Measurements from ENCODE around the gene SDK1. TPM values are rescaled to one million over a fixed set of nuclear protein-coding genes. Genes with fewer than 3 reads are reported as not detected.

SDK1 gene
- total RNA-seq, 1 donor from 2014 or later: 16.7 TPM

DNA sequence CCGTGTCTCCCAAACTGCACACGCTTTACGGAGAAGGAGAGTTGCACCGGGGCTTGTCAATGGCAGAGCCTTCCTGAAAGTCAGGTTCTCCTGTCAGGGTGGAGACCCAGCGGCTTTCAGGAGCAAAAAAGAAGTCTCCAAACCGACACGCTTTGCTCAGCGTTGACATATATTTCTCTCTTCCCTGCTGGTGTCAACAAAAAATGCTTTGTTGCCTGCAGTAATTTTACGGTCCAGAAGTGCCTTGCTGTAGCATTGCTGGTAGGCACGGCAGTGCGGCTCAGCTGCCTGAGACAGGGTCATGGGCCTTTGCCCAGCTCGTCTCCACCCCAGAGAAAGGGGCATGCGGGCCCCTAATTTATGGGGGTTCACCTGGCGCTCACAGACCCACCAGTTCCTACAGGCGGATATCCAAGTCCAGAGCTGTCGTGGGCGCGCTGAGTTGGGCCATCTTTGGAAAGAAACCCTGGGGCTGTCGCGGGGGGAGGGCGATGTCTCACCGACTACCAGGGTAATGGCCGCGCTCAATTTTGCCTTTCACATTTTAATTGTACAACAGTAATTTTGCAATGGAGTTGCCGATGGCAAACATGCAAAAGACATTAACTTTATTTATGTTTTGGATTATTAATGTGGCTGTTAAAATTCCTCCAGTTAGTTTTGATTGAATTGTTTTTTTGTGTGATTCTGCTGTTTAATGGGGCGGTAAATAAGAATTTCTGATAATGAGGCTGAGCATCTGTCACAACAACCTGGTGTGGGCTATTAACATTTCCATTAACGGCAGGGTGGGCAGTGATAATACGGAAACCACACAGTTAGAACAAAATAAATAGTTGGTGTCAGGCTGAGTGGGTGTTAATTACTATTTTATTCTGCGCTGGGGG, 902.8 kb downstream of the SDK1 start:
- no peak for TF ChIP-seq POLR2A (IDR thresholded peaks at IDR 0.05)
- no peak for TF ChIP-seq POLR2AphosphoS5 (IDR thresholded peaks at IDR 0.05; ENCODE audit: insufficient read depth in 1 of 2, low read depth in 1 of 2)

DNA sequence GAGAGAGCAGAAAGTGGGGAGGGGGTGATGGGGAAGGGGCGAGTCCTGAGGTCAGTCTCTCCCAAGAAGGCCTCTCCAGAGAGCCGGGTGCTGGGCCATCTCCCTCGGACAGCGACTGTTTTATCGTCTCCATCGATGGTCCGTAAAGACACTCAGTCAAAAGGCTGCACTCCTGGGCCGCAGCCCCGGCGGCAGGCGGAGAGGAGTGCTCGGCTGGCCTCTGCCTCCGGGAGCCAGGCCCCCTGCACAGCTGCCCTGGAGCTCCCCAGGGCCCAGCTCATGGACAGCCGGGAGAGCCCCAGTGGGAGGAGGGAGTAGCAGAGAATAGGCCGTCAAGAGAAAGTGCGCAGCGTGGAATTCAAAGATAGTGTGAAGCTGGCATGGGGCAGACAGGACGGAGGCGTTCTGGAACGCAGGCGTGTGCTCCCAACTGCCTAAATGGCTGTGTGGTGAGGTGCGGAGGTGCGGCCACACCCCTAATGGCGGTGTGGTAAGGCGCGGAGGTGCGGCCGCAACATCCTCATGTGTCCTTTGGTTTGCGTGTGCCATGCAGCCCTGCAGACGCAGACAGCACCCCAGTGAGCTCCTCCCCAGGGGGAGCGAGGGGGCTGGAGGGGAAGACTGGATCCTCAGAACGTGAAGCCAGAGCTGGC, 903.6 kb downstream of the SDK1 start:
- Histone ChIP-seq H3K9me3 (no peaks in the 10 kb centered on the region), H3K36me3 (no peaks in the 10 kb centered on the region), H3K4me1 (no peaks in the 10 kb centered on the region), H3K27me3 (no peaks in the 10 kb centered on the region), H3K4me3 (no peak overlapping the region), H3K27ac (no peak overlapping the region)
- no peak for DNase-seq (ENCODE audit: extremely low spot score in 2 of 2)
- intact Hi-C loops (cut with DNase I): no loop called here
- TF ChIP-seq POLR2AphosphoS5 (IDR thresholded peaks at IDR 0.05; ENCODE audit: insufficient read depth in 1 of 2, low read depth in 1 of 2): no peak

More for the DNA sequence above, 902.8 kb downstream of the SDK1 start:
- Histone ChIP-seq H3K4me3 (no peak overlapping the region), H3K27me3 (no peaks in the 10 kb centered on the region), H3K4me1 (no peaks in the 10 kb centered on the region), H3K27ac (no peak overlapping the region), H3K36me3 (no peaks in the 10 kb centered on the region), H3K9me3 (no peaks in the 10 kb centered on the region)
- DNase-seq (ENCODE audit: extremely low spot score in 2 of 2): no peak
- intact Hi-C loops (cut with DNase I): no loop called here

DNA sequence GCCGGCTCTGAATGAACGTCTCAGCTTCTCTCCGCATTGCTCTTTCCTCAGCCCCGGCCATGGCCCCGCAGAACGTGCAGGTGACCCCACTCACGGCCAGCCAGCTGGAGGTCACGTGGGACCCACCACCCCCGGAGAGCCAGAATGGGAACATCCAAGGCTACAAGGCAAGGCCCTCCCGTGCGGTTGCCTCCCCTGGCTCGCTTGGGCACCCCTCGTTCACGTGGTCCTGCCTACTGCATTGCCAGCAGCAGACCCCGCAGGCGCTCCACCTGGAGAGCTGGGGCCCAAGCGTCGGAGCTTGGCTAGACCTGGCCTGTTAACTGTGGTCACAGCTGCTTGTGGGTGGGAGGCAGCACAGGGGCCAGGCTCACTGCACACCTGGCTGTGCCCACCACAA, 904.8 kb downstream of the SDK1 start:
- TF ChIP-seq POLR2AphosphoS5 (IDR thresholded peaks at IDR 0.05; ENCODE audit: insufficient read depth in 1 of 2, low read depth in 1 of 2) (no peak), POLR2A (IDR thresholded peaks at IDR 0.05) (no peak)
- TF ChIP-seq, protein P1, sequence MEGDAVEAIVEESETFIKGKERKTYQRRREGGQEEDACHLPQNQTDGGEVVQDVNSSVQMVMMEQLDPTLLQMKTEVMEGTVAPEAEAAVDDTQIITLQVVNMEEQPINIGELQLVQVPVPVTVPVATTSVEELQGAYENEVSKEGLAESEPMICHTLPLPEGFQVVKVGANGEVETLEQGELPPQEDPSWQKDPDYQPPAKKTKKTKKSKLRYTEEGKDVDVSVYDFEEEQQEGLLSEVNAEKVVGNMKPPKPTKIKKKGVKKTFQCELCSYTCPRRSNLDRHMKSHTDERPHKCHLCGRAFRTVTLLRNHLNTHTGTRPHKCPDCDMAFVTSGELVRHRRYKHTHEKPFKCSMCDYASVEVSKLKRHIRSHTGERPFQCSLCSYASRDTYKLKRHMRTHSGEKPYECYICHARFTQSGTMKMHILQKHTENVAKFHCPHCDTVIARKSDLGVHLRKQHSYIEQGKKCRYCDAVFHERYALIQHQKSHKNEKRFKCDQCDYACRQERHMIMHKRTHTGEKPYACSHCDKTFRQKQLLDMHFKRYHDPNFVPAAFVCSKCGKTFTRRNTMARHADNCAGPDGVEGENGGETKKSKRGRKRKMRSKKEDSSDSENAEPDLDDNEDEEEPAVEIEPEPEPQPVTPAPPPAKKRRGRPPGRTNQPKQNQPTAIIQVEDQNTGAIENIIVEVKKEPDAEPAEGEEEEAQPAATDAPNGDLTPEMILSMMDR (IDR thresholded peaks at IDR 0.05): no peak
- no peak overlapping the region for H3K4me3 ChIP-seq
- H3K27ac ChIP-seq: no peak overlapping the region
- no peaks in the 10 kb centered on the region for H3K27me3 ChIP-seq
- intact Hi-C loops (cut with DNase I): no loop called here
- DNase-seq (ENCODE audit: extremely low spot score in 2 of 2): no peak
- H3K36me3 ChIP-seq: no peaks in the 10 kb centered on the region
- no peaks in the 10 kb centered on the region for H3K9me3 ChIP-seq
- no peaks in the 10 kb centered on the region for H3K4me1 ChIP-seq

DNA sequence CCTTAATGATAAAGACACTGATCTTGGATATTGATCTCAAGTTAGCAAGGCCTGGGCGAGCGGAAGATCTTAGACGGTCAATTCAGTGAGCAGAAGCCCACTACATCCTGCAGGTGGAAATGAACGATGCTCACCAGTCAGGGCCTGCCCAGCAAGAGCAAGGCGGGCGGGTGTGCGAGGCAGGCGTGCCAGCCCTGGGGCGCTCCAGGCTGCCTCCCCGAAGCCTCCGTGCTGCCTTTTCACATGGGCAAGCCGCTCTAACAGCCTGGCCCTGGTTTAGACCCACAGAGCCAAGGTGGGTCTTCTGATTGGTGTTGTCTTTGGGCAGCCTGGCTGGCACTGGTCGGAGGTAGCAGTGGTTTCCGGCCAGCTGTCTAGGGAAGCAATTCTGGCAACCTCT, 906.0 kb downstream of the SDK1 start:
- TF ChIP-seq POLR2A (IDR thresholded peaks at IDR 0.05): no peak
- TF ChIP-seq, protein P1 (IDR thresholded peaks at IDR 0.05): no peak
- no peak for TF ChIP-seq POLR2AphosphoS5 (IDR thresholded peaks at IDR 0.05; ENCODE audit: insufficient read depth in 1 of 2, low read depth in 1 of 2)
- no peaks in the 10 kb centered on the region for H3K4me1 ChIP-seq
- H3K27ac ChIP-seq: no peak overlapping the region
- intact Hi-C loops (cut with DNase I): no loop called here
- no peaks in the 10 kb centered on the region for H3K9me3 ChIP-seq
- no peak for DNase-seq (ENCODE audit: extremely low spot score in 2 of 2)
- H3K27me3 ChIP-seq: no peaks in the 10 kb centered on the region
- H3K4me3 ChIP-seq: no peak overlapping the region
- no peaks in the 10 kb centered on the region for H3K36me3 ChIP-seq

DNA sequence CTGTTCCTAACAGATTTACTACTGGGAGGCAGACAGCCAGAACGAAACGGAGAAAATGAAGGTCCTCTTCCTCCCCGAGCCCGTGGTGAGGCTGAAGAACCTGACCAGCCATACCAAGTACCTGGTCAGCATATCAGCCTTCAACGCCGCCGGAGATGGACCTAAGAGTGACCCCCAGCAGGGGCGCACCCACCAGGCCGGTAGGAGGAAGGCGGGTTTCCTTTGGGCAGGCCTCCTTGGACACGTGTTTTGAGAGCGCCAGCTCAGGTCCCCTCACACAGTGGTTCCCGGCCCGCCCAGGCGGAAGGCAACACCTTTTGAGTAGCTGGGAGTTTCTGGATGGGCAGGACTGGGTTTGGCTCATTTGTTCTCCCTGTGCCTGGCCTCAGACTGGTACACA, 907.0 kb downstream of the SDK1 start:
- intact Hi-C loops (cut with DNase I): no loop called here

More for the DNA sequence above, 907.0 kb downstream of the SDK1 start:
- Histone ChIP-seq H3K4me1 (no peaks in the 10 kb centered on the region), H3K4me3 (no peak overlapping the region), H3K27me3 (no peaks in the 10 kb centered on the region), H3K36me3 (no peaks in the 10 kb centered on the region), H3K9me3 (no peaks in the 10 kb centered on the region), H3K27ac (no peak overlapping the region)
- TF ChIP-seq, protein P1 (IDR thresholded peaks at IDR 0.05): no peak
- no peak for TF ChIP-seq POLR2AphosphoS5 (IDR thresholded peaks at IDR 0.05; ENCODE audit: insufficient read depth in 1 of 2, low read depth in 1 of 2)
- TF ChIP-seq POLR2A (IDR thresholded peaks at IDR 0.05): no peak
- no peak for DNase-seq (ENCODE audit: extremely low spot score in 2 of 2)

All from vagina (tissue), 2 donors.